HG03460 (cell line): Measurements from ENCODE around the gene CSRNP3.

ENCODE experiments used
- ATAC-seq: cut with Tn5 transposase; IDR thresholded peaks from one replicate; pipeline ENCODE4 v1.9.1; 2021; ENCODE audit not compliant: unreplicated experiment

CSRNP3 gene

GRCh38 chr2:165536851-165537499, 67.5 kb downstream of the CSRNP3 start:
- ATAC-seq, result no peak

- ATAC-seq, result no peak
Observed at GRCh38 chr2:165539985-165540384, 70.5 kb downstream of the CSRNP3 start.

- peak; percentile 92 for ATAC-seq
Observed at GRCh38 chr2:165544897-165545296, 75.4 kb downstream of the CSRNP3 start.

GRCh38 chr2:165547900-165548299, 78.4 kb downstream of the CSRNP3 start:
- ATAC-seq, result no peak

- no peak for ATAC-seq
Observed at GRCh38 chr2:165549619-165550018, 80.1 kb downstream of the CSRNP3 start.

GRCh38 chr2:165558832-165559231, 89.3 kb downstream of the CSRNP3 start:
- no peak for ATAC-seq

- no peak for ATAC-seq
Observed at GRCh38 chr2:165560377-165560988, 91.0 kb downstream of the CSRNP3 start.

- ATAC-seq, result no peak
Observed at GRCh38 chr2:165561516-165561915, 92.0 kb downstream of the CSRNP3 start.

GRCh38 chr2:165562233-165562632, 92.7 kb downstream of the CSRNP3 start:
- no peak for ATAC-seq

GRCh38 chr2:165563468-165564225, 94.1 kb downstream of the CSRNP3 start:
- peak; percentile 51 for ATAC-seq

- ATAC-seq, result no peak
Observed at GRCh38 chr2:165566008-165566407, 96.5 kb downstream of the CSRNP3 start.

- ATAC-seq, result no peak
Observed at GRCh38 chr2:165567273-165567672, 97.8 kb downstream of the CSRNP3 start.

- ATAC-seq, result no peak
Observed at GRCh38 chr2:165568361-165568760, 98.9 kb downstream of the CSRNP3 start.

GRCh38 chr2:165571477-165571876, 102.0 kb downstream of the CSRNP3 start:
- no peak for ATAC-seq

GRCh38 chr2:165572151-165572550, 102.7 kb downstream of the CSRNP3 start:
- ATAC-seq, result no peak

GRCh38 chr2:165573534-165574461, 104.3 kb downstream of the CSRNP3 start:
- no peak for ATAC-seq

GRCh38 chr2:165575044-165575615, 105.6 kb downstream of the CSRNP3 start:
- ATAC-seq, result no peak

GRCh38 chr2:165576409-165577154, 107.1 kb downstream of the CSRNP3 start:
- no peak for ATAC-seq

- ATAC-seq, result no peak
Observed at GRCh38 chr2:165582409-165582808, 112.9 kb downstream of the CSRNP3 start.
